Stimulated activated CD4-positive, alpha-beta T cell treated with anti-CD3 and anti-CD28 coated beads, Interleukin-4, amount 100 ng/mL, for 1 hour (primary cell): Measurements from ENCODE around the gene ZNF217.
"Not testable (repeated sequence)": the region's sequence is repeated elsewhere in the genome, so short reads cannot be mapped to it uniquely, and the experiment has no call there.

Experiments
- DNase-seq: peaks from one replicate; pipeline ENCODE4 v3.0.0-alpha.2; 2020

ZNF217 gene

DNA sequence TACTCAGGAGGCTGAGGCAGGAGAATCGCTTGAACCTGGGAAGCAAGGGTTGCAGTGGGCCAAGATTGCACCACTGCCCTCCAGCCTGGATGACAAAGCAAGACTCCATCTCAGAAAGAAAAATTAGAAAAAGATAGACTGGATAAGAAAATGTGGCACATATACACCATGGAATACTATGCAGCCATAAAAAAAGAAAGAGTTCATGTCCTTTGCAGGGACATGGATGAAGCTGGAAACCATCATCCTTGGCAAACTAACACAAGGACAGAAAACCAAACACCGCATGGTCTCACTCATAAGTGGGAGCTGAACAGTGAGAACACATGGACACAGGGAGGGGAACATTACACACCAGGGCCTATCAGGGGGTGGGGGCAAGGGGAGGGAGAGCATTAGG is 70.0 kb downstream of the ZNF217 start:
- not testable (repeated sequence) for DNase-seq

DNA sequence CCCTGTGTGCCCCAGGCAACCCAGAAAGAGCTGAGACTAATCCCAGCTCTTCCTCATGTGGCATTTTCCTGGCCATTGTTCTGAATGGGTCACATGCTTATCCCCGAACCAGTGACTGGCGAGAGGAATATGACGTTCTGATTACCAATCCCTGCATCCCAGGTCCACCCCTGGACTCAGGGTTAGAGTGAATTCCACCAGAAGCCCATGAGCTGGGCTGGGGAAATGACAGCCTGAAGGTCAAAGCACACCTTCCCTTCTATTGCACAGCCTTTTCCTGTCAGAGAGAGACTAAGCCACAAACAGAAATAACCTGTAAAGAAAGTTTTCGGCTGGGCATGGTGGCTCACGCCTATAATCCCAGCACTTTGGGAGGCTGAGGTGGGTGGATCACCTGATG is 70.9 kb downstream of the ZNF217 start:
- DNase-seq, result no peak

DNA sequence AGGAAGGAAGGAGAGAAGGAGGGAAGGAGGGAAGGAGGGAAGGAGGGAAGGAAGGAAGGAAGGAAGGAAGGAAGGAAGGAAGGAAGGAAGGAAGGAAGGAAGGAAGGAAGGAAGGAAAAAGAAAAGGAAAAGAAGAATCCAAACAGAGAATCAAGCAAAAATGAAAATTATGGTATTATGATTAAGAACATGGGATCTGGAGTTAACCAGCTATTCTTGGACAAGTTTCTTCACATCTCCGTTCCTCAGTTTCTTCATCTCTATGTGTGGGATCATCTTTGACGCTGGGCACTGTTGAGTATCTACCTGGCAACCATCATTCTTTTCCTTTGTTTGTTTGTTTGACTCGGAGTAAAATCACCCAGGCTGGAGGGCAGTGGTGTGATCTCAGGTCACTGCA is 71.6 kb downstream of the ZNF217 start:
- no peak for DNase-seq

DNA sequence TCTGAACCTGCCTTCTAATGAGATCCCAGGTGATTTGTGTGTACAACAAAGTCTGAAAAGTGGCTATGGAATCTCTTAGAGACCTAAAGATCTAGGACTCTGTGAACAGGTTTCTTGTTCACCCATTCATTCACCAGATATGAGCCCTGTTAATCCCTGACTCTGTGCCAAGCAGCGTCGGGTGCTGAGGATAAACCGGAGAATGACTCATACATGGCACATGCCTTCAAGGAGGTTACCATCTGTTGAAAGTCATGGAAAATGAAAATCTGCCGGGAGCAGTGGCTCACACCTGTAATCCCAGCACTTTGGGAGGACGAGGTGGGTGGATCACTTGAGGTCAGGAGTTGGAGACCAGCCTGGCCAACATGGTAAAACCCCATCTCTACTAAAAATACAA is 72.2 kb downstream of the ZNF217 start:
- not testable (repeated sequence) for DNase-seq

DNA sequence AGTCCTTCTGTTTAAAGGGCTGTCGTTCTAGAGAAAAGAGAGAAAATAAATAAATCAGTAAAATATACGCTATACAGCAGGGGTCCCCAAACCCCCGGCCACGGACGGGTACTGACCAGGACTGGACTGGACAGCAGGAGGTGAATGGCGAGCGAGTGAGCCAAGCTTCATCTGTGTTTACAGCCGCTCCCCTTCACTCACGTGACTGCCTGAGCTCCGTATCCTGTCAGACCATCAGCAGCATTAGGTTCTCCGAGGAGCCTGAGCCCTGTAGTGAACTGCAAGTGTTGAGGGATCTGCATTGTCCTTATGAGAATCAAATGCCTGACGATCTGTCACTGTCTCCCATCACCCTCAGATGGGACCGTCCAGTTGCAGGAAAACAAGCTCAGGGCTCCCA is 76.5 kb downstream of the ZNF217 start:
- DNase-seq, result no peak
